Myocyte (in vitro differentiated cells): ENCODE measurements around the gene GASK1B. TPM values are rescaled to one million over a fixed set of nuclear protein-coding genes. Genes with fewer than 3 reads are reported as not detected.

ENCODE experiments used
- DNase-seq: peaks from one replicate; pipeline ENCODE4 v3.0.0-alpha.2; 2012; ENCODE audit warnings: low read depth
- polyA plus RNA-seq: library from polyadenylated mRNA; unstranded; fragments of >200 nt; gene quantifications from one replicate; pipeline ENCODE4 v1.2.1, GENCODE V29; 2012; ENCODE audit warnings: missing spikeins
- total RNA-seq: library from RNA; depleted of rRNA; stranded (reverse); fragments of >200 nt; gene quantifications from 2 replicates; pipeline ENCODE4 v1.2.3, GENCODE V29; 2014

Gene GASK1B
- 75.9 and 106 TPM in 2 replicates for total RNA-seq
- 72.5 TPM for polyA plus RNA-seq

DNA sequence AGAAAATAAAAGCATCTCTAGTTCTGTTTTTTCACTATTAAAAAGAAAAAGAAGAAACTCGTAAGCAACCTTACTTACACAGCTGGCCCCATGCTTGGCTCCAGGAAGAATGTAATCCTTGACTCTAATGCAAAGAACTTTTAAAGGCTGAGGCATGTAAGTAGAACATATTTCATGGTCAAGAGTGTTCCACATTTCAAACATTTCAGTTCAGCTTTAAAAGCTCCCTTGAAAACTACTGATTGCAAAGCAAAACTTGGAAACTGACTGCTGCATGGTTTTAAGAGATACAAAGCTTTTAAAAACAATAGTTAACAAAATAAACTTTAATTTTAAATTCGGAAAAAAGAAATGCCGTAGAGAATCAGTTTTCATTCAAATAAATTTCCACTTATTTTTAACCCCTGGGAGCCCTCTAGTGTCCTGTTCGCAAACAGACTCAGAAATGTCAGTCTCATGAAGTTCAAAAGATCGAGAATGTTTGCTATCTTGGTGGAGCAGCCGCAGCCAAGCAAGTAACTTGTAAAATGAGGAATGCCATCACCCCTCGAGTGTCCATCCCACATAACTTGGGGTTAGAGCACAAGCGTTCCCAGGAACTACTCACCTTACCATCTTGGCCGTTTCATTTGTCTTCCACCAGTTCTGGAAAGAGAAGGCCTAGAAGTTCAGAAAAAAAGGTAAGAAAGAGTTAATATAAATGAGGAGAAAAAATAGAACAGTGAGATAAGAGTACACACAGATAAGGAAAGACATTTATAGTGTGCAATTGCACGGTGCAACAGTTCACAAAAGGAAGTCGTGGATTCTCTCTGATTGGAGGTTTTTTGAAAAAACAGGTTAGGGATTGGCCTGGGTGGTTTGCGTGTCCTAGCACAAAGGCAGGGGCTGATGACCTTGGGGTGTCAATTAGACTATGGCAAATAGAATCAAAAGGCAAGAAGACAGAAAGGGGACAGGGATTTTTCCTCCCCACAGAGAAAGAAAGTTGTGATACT, at the start of gene GASK1B:
Gene GASK1B (minus strand): TSS at position 765 of the 998 bp plus-strand sequence. CDS start 1,650 bp downstream, outside the sequence.
- DNase-seq: peak; percentile 80

DNA sequence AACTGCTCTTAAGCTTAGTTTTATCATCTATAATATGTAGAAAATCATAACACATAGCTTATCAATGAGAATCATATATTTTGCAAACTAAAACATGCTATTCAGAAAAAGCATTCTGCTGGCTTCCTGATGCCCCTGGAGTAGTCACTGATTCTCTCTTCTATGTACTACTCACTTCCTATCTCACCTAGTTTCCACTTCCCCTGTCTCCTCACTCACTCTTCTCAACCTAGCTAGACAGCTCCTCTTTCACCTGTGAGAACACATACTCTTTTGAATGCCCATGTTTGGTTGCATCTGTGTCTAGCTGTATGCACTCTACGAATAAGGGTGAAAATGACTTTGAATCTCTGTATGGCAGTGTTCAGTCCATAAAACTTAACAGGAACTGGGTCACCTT, 46.8 kb upstream of the GASK1B start:
- DNase-seq: no peak

DNA sequence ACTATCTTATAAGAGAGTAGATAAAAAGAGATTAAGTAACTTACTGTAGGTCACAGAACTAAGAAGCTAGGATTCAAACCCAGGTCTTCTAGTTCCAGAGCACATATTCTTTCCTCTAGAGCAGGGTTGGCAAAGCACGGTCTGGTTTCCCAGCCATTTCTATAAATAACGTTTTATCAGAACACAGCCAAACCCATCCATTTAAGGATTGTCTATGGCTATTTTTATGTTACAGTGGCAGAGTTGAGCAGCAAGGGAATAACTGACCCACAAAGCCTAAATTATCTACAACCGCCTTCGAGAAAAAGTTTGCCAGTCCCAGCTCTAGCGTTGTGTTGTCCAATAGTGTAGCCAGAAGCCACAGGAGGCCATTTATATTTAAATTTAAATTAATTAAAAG, 44.9 kb upstream of the GASK1B start:
- DNase-seq: no peak

DNA sequence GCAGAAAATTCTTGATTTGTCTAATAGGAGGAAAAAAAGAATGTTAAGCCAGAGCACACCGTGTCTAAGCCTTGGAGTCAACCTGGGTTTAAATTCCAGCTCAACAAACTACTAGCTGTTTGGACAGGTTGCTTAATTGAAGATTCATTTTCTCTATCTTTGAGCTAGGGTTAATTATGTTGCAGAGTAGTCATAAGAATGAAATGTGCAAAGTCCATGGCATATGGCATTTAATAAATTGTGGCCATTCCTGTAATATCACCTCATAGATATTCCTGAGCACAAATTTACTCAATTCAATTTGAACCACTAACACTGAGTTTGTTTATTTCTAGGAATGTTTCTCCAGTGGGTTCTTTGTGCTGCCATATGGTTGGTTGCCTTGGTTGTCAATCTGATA, 42.0 kb upstream of the GASK1B start:
- no peak for DNase-seq

DNA sequence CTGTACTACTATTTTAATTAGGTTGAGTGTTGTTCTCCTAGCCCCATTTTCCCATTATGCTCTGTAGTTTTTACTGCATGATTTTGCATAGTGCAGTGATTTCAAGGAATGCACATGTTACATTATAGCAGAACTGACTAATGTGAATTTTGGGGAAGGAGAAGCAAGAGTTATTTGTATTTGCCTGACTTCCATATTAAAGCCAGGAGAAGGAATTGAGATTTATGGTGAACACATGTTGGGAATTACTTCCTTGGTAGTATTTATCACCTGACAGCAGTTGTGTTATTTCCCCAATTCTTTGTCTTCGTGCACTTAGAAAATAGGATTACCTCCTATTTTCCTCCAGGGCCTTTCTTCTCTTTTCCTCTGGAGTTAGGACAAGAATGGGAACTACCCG, 40.6 kb upstream of the GASK1B start:
- DNase-seq: no peak

DNA sequence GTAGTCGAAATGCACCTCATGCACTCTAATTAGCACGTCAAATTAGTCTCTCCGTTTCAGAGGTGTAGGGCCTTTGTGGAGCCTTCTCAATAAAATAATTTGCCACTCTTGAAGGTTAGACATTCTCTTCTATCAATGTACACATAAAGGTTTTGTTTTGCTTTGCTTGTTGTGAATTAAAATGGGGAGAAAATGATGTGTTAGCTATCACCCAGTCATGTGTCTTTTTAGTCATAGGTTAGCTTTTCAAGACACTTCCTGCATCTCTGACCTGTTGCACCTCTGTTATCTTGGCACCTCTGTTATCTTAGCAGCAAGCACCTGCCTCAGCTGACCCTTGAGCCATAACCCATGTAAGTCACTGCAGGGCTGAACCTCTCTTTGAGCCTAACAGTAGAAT, 38.4 kb upstream of the GASK1B start:
- DNase-seq: no peak

DNA sequence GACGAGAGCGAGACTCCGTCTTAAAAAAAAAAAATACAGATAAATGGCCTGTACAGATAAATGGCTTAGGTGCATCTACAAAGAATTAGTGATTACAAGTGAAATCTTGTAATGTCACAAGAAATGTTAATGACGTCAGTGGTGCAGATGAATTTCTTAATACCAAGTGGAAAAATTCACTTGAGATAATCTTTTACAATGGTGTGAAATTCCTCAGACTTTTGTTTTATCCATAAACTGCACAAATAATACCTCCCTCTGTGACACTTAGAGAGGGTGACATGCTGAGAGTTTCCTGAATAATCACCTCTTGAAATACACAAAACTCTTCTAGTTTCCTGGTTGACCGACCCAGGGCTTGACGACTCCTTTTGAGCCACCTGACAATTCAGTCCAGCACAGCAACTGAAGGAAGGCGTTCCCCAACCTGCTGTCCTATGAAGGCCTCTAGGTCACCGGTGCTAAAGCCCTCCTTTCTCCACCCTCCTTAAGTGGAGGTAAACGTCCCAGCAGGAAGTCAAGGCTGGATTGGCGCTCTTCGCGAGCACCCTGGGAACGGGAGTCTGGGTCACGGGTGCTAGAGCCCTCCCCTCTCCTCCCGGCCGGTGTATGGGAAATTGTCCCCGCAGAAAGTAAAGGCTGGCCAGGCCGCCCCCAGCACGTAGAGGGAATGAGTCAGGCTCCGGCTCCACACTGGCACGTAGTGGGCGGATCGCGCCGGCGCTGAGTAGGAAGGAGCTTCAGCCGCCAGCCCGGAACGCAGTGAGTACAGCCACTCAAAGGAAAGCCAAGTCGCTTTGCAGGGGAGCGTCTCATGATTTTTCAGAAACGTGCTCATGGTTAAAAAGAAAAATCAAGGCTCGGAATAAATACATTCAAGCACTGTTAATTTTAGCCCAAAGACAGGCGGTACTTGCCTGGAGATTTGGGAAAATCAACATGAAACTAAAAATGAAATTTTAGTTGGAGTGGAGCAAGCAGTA, 37.3 kb upstream of the GASK1B start, which contains the start of gene TMEM144:
Gene TMEM144 (plus strand): TSS at position 662 of the 983 bp plus-strand sequence. CDS start 2,182 bp downstream, outside the sequence.
- peak; percentile 88 for DNase-seq

DNA sequence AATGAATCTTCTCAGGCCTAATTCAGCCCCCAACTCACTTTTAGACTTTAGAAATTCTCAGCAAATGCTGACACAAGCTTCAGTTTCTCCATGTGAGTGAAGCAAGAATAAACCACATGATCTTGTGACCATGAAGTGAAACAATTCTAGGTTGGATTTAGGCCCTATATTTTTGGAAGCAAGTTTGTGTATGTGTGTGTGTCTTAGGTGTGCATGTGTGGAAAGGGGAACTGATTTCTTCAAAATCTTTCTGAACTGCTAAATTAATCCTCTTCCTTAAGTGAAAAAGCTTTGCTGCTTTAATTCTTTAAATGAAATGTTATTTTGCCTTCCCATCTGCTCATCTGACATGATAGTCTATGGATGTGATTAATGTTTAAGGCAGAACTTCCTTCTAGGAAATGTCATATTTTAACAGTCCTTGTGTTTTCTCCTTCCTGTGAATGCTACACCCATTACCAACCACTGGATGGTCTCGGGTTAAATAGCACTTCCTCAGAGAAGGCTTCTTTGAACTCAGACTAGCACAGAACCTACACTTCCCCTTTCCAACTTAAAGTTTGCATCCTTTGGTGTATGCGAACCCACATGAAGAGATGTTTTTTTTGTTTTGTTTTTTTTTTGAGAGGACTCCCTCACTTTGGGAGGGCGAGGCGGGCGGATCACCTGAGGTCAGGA, 36.3 kb upstream of the GASK1B start:
- no peak for DNase-seq

DNA sequence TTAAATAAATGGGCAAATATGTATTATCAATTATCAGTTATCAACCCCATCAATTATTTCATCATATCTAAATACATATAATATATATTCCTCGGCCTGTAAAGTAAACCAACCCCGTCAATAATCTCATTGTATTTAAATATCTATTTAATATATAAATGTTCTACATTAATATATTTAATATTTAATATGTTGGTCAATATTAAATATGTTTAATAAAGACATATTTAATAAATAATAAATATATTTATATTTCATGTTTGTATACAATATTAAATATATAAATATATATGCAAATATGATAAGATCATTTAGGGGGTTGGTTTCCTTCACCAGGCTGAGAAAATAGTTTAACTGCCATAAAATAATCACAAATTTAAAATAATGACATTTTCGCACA, 31.1 kb upstream of the GASK1B start:
- no peak for DNase-seq

DNA sequence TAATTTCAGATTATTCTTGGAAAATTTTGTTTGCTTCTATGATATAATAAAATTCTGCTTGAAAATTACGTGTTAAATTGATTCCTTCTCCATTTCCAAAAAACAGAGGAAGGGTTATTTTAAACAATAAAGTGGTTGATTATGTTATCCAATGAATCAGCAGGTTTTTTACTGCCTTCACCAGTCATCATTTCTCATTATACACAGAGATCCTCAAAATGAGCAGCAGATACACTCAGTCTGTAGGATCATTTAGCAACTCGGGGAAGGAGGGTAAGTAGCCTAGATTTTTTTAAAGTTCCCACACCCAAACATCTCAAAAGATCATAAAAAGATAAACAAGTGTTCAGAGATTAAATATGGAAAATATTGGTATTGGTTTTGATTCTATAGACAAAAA, 30.6 kb upstream of the GASK1B start:
- no peak for DNase-seq

DNA sequence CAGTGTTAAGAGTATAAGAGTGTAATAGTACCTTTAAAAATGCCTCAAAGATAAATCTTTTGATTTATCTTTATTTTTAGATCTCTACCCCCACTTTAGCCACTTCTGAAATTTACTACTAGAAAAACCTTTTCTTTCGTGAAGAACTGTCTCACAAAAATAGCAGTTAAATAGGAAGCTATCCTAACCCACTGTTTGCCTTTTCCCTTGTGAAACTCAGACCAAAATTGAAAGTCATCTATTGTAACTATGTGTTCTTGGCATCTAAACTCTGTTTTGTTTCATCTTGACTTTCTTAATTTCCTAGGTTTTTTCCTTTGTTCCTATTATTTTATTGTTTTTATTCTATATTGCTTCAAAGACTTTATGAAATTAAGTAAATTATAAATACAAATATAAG, 29.7 kb upstream of the GASK1B start:
- DNase-seq: no peak

DNA sequence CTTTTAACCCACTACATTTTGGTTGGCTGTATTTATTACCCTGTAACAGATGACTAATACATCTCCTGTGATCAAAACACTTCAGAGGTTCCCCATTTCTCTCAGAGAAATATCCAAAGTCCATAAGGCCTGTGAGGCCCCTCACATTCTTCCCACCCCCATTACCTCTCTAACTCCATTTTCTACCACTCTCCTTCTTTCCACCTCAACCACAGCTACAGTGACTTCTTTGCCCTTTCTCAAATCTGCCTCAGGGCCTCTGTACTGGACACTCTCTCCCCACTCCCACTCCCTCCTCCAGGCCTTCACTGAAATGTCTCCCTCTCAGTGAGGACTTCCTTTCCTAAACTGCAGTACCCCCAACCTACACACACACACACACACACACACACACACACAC, 29.1 kb upstream of the GASK1B start:
- no peak for DNase-seq

DNA sequence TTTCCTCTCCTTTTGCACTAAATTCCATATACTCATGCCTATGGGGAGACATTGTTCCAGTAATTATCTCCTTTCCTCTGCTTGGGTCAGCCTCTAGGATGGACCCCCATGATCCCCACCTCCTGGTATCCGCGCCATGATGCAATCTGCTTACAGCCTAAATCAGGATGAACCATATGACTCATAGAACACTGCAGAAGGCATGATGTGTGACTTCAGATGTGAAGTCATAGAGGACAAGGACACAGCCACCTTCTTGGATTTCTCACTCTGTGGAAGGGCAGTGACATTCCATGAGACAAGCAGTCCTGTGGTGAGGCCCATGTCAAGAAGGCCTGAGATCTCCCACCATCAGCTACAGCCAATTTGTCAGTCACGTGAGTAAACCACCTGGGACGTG, 28.5 kb upstream of the GASK1B start:
- no peak for DNase-seq

DNA sequence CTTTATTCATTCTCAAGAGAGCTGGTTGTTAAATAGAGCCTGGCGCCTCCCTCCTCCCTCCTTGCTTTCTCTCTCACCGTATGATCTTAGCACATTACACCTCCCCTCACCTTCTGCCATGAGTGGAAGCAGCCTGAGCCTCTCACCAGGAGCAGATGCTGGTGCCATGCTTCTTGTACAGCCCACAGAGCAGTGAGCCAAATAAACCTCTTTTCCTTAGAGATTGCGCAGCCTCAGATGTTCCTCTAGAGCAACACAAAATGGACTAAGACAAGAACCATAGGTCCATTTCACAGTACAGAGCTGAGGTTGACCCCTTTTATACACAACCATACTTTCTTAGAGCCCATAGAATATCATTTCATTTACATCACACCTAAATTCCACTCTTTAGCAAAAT, 27.4 kb upstream of the GASK1B start:
- DNase-seq: no peak

DNA sequence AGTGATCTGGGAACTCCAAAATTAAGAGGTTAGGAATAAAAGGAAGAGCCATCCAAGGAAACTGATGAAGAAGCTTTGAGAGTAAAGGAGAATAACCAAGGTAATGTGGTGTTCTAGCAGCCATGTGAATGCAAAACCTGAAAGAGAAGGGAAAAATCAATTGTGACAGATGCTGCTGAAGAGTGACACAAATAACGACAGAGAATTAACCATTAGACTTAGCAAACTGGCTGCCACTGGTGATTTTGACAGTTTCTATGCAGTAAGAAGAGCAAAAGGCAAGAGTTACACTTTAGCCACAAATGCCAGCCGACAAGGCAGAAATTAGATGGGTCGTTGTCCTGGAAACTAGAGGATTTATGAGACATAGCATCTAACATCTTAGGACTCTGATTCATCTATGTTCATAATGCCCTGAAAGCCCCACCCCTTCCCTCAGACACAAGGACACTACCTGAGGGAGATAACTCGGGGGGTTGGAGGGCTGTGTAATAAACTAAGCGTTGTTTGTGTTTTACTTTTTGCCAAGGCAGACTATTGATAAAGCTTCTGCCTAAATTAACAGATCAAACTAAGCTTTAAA, 24.5 kb upstream of the GASK1B start:
- no peak for DNase-seq

DNA sequence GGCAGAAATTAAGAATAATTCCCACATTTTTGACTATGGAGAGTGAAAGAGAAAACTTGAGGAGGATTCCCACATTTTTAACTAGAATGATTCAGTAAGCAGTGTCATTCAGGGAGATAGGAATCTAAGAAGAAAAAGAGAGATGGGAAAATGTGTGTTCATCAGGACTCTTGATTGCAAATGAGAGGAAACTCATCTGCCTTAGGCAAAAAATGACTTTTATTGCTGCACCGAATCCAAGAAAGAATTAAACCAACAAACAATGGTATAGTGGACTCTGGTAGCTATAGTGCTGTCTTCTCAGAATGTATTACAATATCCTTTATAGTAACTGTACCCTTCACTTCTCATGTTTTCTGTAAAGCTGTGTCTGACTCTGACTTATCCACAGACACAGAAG, 22.5 kb upstream of the GASK1B start:
- no peak for DNase-seq

DNA sequence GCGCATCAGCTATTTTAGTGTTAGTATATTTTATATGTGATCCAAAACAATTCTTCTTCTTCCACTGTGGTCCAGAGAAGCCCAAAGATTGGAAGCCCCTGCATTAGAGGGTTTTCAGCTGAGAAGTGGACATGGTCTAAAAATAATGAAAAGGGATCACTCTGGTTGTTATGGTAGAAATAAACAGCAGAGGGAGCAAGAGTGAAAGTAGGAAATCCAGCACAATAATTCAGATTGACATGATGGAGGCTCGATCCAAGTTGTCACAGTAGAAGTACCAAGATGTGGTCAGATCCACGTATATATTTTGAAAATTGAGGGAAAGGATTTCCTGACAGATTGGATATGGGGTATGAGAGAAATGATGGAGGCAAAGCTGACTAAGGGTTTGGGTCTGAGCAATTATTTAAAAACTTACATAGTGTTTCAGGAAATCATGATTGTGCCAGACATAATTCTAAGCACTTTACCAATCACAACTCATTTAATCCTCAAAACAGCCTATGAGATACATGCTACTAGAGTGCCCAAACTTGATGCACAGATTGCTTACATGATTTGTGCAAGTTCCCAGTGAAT, 20.4 kb upstream of the GASK1B start:
- peak; percentile 69 for DNase-seq

DNA sequence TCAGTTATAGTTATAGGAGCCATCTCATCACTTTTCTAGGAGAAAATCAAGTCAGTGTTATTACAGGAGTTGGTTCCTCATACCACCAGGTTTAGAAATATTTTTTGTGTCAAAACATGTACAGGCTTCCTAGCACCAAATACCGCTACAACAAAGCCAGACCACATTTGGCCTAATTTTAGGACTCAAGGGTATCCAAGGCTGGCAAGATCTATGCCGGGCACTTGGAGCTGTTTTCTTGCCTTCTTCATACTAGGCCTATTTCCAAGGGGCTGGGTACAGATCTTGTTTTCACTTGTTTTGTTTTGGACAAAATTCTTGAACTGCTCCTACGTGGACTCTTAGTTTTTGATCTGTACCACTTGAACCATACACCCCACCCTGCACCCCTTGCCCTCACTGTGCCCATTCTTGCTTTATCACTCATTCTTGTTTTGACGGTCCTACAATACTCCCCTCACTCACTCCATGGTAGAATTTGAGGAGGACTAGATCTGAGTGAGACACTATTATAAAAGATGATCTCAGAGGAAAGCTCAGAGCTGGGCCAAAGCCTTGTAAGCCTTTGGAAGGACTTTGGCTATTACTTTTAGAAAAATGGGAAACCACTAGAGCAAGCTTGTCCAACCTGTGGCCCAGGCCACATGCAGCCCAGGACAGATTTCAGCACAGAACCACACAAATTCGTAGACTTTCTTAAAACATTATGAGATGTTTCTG, 19.8 kb upstream of the GASK1B start:
- DNase-seq: peak; percentile 55

DNA sequence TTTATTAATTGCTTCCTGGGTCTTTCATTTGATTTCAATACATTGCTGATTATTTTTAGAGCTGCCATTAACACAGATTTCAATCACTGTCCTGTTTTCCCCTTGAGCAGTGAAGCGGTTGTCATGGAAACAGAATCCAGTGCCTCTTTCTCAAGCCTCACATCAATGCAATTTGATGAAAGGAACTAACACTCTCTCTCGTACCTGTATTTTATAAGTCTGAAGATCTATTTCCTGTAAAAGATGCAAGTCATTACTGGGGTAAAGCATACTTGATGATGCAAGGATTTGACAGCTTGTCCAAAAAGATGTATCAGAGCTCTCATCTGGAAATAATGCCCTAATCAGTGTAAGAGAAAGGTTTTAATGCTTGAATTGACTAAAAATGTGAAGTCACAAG, 17.9 kb upstream of the GASK1B start:
- DNase-seq: no peak

DNA sequence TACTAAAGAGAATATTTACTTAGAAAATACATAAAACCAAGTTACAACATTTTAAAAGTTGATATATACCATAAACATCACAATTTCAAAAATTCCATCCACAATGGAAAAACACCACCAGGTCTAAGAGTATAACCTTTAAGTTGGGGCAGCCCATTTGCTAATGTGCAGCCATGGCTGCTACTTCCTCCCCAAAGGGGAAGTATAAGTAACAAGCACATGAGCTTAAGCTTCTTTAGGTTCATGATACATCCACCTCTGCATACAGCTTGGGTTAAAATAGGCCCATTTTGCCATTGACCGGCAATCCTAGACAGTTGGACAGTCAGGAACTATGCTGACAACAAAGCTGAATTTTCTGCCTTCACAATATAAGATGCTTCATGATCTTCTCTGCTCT, 16.6 kb upstream of the GASK1B start:
- no peak for DNase-seq
